Neural progenitor cell (in vitro differentiated cells): ENCODE data around the gene GNB3. TPM values are rescaled to one million over a fixed set of nuclear protein-coding genes. Genes with fewer than 3 reads are reported as not detected.

Source experiments
- DNase-seq: peaks from one replicate; pipeline ENCODE4 v3.0.0-alpha.2; 2016; ENCODE audit warnings: low spot score
- H2AFZ ChIP-seq: fragments of 200-600 bp; sonication (generic); replicated peaks from 2 replicates; pipeline ENCODE4 v1.6.1; 2016; ENCODE audit warnings: antibody characterized with exemption
- H3F3A ChIP-seq: fragments of 200-600 bp; sonication (generic); 2 replicates; pipeline ENCODE4 v1.6.1; 2016; ENCODE audit warnings: antibody characterized with exemption, low read depth
- H3K27ac ChIP-seq: fragments of 200-600 bp; sonication (generic); 2 replicates; pipeline ENCODE4 v1.5.1; 2016; ENCODE audit warnings: mild to moderate bottlenecking
- H3K27me3 ChIP-seq: fragments of 200-600 bp; sonication (generic); 2 replicates; pipeline ENCODE4 v1.6.1; 2016; ENCODE audit warnings: mild to moderate bottlenecking, moderate library complexity
- H3K36me3 ChIP-seq: fragments of 200-600 bp; sonication (generic); 2 replicates; pipeline ENCODE4 v1.5.1; 2016
- H3K4me1 ChIP-seq: fragments of 200-600 bp; sonication (generic); 2 replicates; pipeline ENCODE4 v1.6.1; 2016; ENCODE audit warnings: mixed run types
- H3K4me2 ChIP-seq: fragments of 200-600 bp; sonication (generic); 2 replicates; pipeline ENCODE4 v1.6.1; 2016
- H3K4me3 ChIP-seq: fragments of 200-600 bp; sonication (generic); 2 replicates; pipeline ENCODE4 v1.5.1; 2016
- H3K79me2 ChIP-seq: fragments of 200-600 bp; sonication (generic); 2 replicates; pipeline ENCODE4 v1.6.1; 2016; ENCODE audit warnings: low read depth
- H3K9ac ChIP-seq: fragments of 200-600 bp; sonication (generic); 2 replicates; pipeline ENCODE4 v1.6.1; 2016
- H3K9me3 ChIP-seq: fragments of 200-600 bp; sonication (generic); 2 replicates; pipeline ENCODE4 v1.5.1; 2016; ENCODE audit warnings: low read depth
- H4K20me1 ChIP-seq: fragments of 200-600 bp; sonication (generic); 2 replicates; pipeline ENCODE4 v1.6.1; 2016; ENCODE audit warnings: low read depth
- H3K27ac Mint-ChIP-seq: 3 replicates; pipeline ENCODE4 v1.8.0; 2021; ENCODE audit warnings: mixed read lengths
- H3K27me3 Mint-ChIP-seq: 2 replicates; pipeline ENCODE4 v1.8.0; 2022; ENCODE audit warnings: low read depth, mild to moderate bottlenecking, inconsistent platforms, moderate library complexity, mixed read lengths; ENCODE audit not compliant: insufficient read depth
- H3K36me3 Mint-ChIP-seq: 3 replicates; pipeline ENCODE4 v1.8.0; 2021; ENCODE audit warnings: mixed read lengths
- H3K4me1 Mint-ChIP-seq: 3 replicates; pipeline ENCODE4 v1.8.0; 2021; ENCODE audit warnings: mixed read lengths
- H3K4me3 Mint-ChIP-seq: 3 replicates; pipeline ENCODE4 v1.8.0; 2021; ENCODE audit warnings: mild to moderate bottlenecking, moderate library complexity, mixed read lengths
- H3K9me3 Mint-ChIP-seq: 3 replicates; pipeline ENCODE4 v1.8.0; 2020; ENCODE audit warnings: mixed read lengths
- CTCF ChIP-seq: fragments of 200-600 bp; sonication (generic); IDR thresholded peaks from 2 replicates; pipeline ENCODE4 v1.5.1; 2017; ENCODE audit warnings: antibody characterized with exemption, mild to moderate bottlenecking
- EZH2 ChIP-seq: fragments of 200-600 bp; sonication (generic); IDR thresholded peaks from 2 replicates; pipeline ENCODE4 v1.6.1; 2017; ENCODE audit warnings: antibody characterized with exemption, mild to moderate bottlenecking, moderate library complexity
- EZH2phosphoT487 ChIP-seq: fragments of 200-600 bp; sonication (generic); IDR thresholded peaks from 2 replicates; pipeline ENCODE4 v1.6.1; 2017; ENCODE audit warnings: antibody characterized with exemption
- total RNA-seq: library from RNA; depleted of rRNA; stranded (reverse); fragments of >200 nt; gene quantifications from 2 replicates; pipeline ENCODE4 v1.2.3, GENCODE V29; 2015; ENCODE audit warnings: low replicate concordance

Gene GNB3
- total RNA-seq, 1 donor from 2014 or later: 2.7 TPM

- TF ChIP-seq EZH2phosphoT487: no peak
- no peak for TF ChIP-seq EZH2
- no peak for TF ChIP-seq CTCF
- H3F3A ChIP-seq: peaks cover 25% of the 10 kb centered on the region
- peaks cover 4% of the 10 kb centered on the region for H3K36me3 ChIP-seq
- Mint-ChIP-seq H3K4me1 (peaks cover 32% of the 10 kb centered on the region), H3K27me3 (peaks cover 7% of the 10 kb centered on the region), H3K9me3 (no peaks in the 10 kb centered on the region), H3K27ac (peak overlapping the region; percentile 47), H3K36me3 (peaks cover 29% of the 10 kb centered on the region), H3K4me3 (peak overlapping the region; percentile 93)
- no peak overlapping the region for H3K9ac ChIP-seq
- H2AFZ ChIP-seq: no peak overlapping the region
- no peaks in the 10 kb centered on the region for H3K27me3 ChIP-seq
- no peak overlapping the region for H3K4me3 ChIP-seq
- peaks cover 48% of the 10 kb centered on the region for H3K79me2 ChIP-seq
- peaks cover 19% of the 10 kb centered on the region for H3K4me1 ChIP-seq
- no peak overlapping the region for H3K27ac ChIP-seq
- no peak for DNase-seq
- H4K20me1 ChIP-seq: peaks cover 28% of the 10 kb centered on the region
- H3K9me3 ChIP-seq: no peaks in the 10 kb centered on the region
- no peak overlapping the region for H3K4me2 ChIP-seq
Measured at GRCh38 chr12:6854036-6854435, 13.3 kb downstream of the GNB3 start.

GRCh38 chr12:6855322-6855721 is 14.6 kb downstream of the GNB3 start:
- DNase-seq: no peak
- H2AFZ ChIP-seq: no peak overlapping the region
- H3K9me3 Mint-ChIP-seq: no peaks in the 10 kb centered on the region
- H3K79me2 ChIP-seq: peaks cover 35% of the 10 kb centered on the region
- H3K4me1 Mint-ChIP-seq: peaks cover 19% of the 10 kb centered on the region
- no peaks in the 10 kb centered on the region for H3K9me3 ChIP-seq
- H3K27me3 ChIP-seq: no peaks in the 10 kb centered on the region
- TF ChIP-seq CTCF (no peak), EZH2phosphoT487 (no peak), EZH2 (no peak)
- no peak overlapping the region for H3K4me3 ChIP-seq
- H3K36me3 ChIP-seq: peaks cover 4% of the 10 kb centered on the region
- H4K20me1 ChIP-seq: peaks cover 15% of the 10 kb centered on the region
- H3K9ac ChIP-seq: no peak overlapping the region
- peaks cover 10% of the 10 kb centered on the region for H3K4me1 ChIP-seq
- peaks cover 27% of the 10 kb centered on the region for H3K36me3 Mint-ChIP-seq
- peaks cover 5% of the 10 kb centered on the region for H3K27me3 Mint-ChIP-seq
- no peak overlapping the region for H3K27ac Mint-ChIP-seq
- peaks cover 23% of the 10 kb centered on the region for H3F3A ChIP-seq
- no peak overlapping the region for H3K4me2 ChIP-seq
- no peak overlapping the region for H3K4me3 Mint-ChIP-seq
- no peak overlapping the region for H3K27ac ChIP-seq

- H3K4me2 ChIP-seq: no peak overlapping the region
- H3K4me1 ChIP-seq: no peaks in the 10 kb centered on the region
- TF ChIP-seq CTCF: no peak
- peaks cover 4% of the 10 kb centered on the region for H3K36me3 ChIP-seq
- no peaks in the 10 kb centered on the region for H3K9me3 Mint-ChIP-seq
- H3K9me3 ChIP-seq: no peaks in the 10 kb centered on the region
- no peak overlapping the region for H3K9ac ChIP-seq
- H3K4me1 Mint-ChIP-seq: peaks cover 4% of the 10 kb centered on the region
- peaks cover 7% of the 10 kb centered on the region for H4K20me1 ChIP-seq
- no peak overlapping the region for H3K4me3 ChIP-seq
- no peak for DNase-seq
- H3K27ac Mint-ChIP-seq: no peak overlapping the region
- H3K27me3 ChIP-seq: no peaks in the 10 kb centered on the region
- peaks cover 17% of the 10 kb centered on the region for H3K79me2 ChIP-seq
- H3K27me3 Mint-ChIP-seq: peaks cover 4% of the 10 kb centered on the region
- H3F3A ChIP-seq: no peaks in the 10 kb centered on the region
- H2AFZ ChIP-seq: no peak overlapping the region
- H3K4me3 Mint-ChIP-seq: no peak overlapping the region
- H3K27ac ChIP-seq: no peak overlapping the region
- peaks cover 44% of the 10 kb centered on the region for H3K36me3 Mint-ChIP-seq
Measured at GRCh38 chr12:6858799-6859198, 18.1 kb downstream of the GNB3 start.
